ENCODE data around the gene MICALL2.

The MICALL2 gene

DNA sequence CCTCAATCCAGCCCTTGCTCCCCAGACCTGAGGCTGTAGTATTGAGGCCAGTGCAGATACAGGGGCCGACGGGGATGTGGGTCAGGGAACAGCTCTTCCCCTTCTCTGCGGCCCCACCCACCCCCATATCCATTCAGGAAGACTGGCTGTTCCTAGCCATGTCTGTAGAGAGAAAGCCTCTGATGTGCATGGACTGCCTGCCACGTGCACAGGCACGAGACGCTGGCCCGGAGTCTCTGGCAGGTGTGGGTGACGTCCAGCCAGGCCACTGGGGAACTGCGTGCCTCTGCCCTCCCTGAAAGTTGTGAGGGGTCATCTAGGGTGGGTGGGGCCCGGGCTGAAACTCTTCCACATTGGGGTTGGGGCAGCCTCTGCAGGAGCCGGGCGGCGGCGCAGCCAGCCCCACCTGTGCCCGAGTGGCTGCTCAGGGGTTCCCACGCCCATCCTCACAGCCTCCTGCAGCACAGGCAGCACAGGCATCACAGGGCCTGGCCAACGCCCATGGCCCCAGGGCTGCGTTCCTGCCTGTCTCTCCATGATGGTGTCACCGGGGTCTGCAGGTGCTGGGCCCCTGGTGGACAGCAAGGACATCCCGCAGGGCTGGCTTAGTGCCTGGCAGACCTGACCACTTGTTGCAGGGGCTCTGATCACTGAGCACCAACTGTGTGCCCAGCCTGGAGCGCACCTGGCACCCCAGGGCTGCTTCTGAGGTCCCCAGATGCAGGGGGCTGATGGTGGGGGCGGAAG, 27.5 kb downstream of the MICALL2 start:
- DNase-seq: no peak

DNA sequence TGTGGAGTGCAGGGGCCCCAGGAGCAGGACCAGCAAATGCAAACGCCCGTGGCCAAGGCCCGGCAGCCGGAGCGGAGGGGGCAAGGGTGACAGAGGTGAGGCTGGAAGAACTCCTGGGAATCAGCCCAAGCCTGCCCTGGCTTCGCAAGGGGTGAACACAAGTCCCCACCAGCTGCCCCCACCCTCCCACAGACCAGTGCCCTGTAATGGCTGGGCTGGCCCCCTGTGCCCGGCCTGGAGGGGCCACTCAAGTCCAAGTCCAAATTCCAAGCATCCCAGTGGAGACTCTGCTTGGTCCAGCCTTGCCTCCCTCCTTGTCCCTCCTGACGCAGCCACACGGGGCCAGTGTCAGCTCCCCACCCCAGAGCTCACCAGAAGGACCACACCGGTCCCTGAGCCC, 28.0 kb downstream of the MICALL2 start:
- DNase-seq: no peak

GRCh38 chr7:1430056-1430845, 29.0 kb downstream of the MICALL2 start:
- DNase-seq: no peak

DNA sequence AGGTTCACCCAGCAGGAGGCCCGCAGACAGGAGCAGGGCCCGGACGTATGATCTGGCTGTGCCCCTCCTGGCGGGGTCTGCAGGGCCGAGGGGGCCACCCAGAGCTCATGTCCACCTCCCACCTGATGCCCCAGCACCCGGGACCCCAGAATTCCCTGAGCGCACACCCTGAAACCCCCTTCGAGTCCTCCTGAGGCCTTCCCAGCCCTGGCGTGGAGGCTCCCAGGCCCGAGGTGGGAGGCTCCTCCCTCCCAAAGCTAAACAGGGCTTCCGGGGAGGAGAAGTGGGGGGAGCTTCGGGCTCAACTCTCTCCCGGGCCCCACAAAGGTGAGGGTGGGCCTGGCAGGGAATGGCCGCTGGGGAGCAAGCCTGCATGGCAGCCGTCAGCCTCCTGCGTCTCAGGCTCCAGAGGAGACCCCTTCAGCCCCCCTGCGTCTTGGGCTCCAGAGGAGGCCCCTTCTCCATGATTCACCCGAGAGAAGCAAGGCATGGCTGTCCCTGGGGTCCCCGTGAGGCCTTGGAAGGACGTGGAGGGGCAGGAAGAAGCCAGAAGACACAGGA, 30.2 kb downstream of the MICALL2 start:
- DNase-seq: no peak

GRCh38 chr7:1427064-1427657, 32.1 kb downstream of the MICALL2 start:
- DNase-seq: no peak

DNA sequence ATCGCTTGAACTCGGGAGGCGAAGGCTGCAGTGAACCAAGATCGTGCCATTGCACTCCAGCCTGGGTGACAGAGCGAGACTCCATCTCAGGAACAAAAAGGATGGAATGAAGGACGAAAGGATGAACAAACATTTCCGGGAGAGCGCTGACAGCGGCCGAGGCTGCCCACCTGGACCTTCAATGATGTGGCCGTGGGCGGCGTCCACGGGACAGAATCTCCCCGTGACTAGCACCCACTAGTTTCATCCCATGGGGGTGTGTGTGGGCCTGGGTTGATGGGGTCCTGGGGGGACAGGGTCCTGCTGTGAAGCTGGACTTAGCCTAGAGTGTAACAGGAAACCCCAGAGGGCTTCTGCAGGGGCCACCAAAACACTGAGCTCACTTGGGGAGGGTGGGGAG, 32.8 kb downstream of the MICALL2 start:
- DNase-seq: no peak

GRCh38 chr7:1425292-1426136, 33.8 kb downstream of the MICALL2 start:
- DNase-seq: no peak

- no peak for DNase-seq
Measured at GRCh38 chr7:1424041-1424440, 35.2 kb downstream of the MICALL2 start.

- no peak for DNase-seq
Measured at GRCh38 chr7:1423264-1423811, 35.9 kb downstream of the MICALL2 start.

DNA sequence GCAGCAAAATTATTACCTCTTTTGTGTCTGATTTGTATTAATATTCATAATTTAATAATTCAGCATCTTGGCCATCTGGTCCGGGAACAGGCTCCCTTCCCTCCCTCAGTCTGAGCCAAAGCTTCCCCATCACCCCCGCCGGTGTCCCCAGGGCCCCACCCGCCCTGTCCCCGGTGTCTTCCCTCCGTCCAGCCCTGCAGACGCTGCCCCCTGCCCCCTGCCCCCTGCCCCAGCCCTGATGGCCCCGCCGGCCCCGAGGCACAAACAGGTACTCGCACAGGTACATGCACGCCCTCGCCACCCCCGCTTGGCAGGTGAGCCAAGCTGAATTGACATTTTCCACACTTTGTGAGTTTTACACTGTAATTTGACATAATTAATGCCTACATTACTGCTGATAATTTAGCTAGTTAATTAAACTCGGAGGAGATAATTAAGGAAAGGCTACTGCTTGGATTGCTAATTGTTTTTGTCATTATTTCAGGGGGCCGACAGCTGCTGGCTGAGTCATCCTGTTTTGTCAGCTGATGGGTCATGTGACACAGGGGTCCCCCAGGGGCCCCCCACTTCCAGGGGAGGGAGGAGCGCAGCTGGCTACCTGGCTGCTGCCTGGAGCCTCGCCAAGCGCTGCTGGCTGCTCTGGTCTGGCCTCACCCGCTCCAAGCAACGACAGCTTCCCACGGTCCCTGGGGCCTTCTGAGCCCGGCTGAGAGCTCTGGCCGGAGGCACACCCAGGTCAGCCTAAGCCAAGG, 36.6 kb downstream of the MICALL2 start:
- DNase-seq: no peak

DNA sequence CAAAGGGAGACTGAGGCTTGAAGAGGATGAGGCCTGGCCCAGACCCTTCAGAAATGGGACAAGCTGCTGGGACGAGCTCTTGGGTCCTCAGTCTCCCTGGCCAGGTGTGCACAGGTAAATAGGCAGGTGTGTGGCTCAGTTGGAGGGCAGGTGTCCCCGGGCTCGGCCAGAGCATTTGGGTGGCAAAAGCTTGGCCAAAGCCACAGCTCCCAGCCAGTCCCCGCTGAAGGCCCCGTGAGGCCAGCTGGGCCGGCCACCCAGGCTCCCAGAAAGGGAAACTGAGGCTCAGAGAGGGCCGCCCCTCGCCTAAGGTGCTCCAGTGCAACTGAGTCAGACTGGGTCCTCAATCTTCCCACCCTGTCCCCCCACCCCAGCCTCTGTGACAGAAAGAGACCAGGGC, 37.3 kb downstream of the MICALL2 start:
- no peak for DNase-seq

GRCh38 chr7:1421020-1421790, 38.1 kb downstream of the MICALL2 start:
- no peak for DNase-seq

GRCh38 chr7:1419688-1420087, 39.6 kb downstream of the MICALL2 start:
- DNase-seq: no peak

- no peak for DNase-seq
Measured at GRCh38 chr7:1419310-1419634, 40.0 kb downstream of the MICALL2 start.

DNA sequence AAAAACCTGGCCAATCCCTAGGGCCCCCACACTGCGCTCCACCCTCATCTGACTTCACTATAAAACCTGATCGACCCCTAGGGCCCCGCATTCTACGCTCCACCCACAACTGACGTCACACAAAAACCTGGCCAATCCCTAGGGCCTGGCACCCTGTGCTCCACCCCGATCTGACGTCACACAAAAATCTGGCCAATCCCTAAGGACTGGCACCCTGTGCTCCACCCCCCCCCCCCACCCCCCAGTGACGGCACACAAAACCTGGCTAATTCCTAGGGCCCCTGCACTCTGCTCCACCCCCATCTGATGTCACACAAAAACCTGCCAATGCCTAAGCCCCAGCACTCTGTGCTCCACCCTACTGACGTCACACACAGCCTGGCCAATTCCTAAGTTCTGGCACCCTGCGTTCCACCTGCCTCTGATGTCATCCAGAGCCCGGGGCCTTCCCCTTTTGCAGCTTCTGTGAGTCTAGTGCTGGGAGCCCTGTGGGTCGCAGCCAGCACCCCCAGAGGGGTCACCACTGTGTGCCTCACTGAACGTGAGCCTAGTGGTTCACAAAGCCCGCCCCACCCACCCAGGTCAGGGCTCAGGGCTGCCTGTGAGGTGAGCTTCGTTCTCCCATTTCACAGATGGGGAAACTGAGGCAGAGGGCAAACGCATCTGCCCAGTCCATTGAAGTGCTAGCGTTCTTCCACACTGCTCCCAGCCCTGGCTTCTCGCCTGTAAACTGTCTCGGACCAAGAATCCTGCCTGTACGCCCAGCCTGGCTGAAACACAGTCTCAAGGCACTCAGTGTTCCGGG, 40.6 kb downstream of the MICALL2 start:
- DNase-seq: peak; percentile 20

DNA sequence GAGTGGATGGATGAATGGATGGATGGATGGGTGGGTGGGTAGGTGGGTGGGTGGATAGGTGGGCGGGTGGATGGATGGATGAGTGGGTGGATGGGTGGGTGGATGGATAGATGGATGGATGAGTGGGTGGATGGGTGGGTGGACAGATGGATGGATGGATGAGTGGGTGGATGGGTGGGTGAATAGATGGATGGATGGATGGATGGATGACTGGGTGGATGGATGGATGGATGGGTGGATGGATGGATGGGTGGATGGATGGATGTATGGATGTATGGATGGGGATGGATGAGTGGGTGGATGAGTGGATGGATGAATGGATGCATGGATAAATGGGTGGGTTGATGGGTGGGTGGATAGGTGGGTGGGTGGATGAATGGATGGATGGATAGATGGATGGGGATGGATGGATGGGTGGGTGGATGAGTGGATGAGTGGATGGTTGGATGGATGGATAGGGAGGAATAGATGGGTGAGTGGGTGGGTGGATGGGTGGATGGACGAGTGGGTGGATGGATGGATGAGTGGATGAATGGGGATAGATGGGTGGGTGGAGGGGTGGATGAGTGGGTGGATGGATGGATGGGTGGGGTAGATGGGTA, 43.8 kb downstream of the MICALL2 start:
- no peak for DNase-seq

- DNase-seq: no peak
Measured at GRCh38 chr7:1413936-1414639, 45.2 kb downstream of the MICALL2 start.

GRCh38 chr7:1412322-1413261, 46.7 kb downstream of the MICALL2 start:
- DNase-seq: peak; percentile 74

Measured in fibroblast of skin of right biceps (primary cell).